Suppressor macrophage treated with lipopolysaccharide for 1 hour (primary cell): Measurements from ENCODE around the gene DDI1.

Experiments used
- DNase-seq, 3 donors: peaks; one replicate each; pipeline ENCODE4 v3.0.0-alpha.2; 2020 to 2022

Gene DDI1

GRCh38 chr11:104036588-104036987 is at the start of gene DDI1:
Gene DDI1 (plus strand): TSS chr11:104036640. CDS start chr11:104036823, 183 bp downstream.
- no peak for DNase-seq

- no peak for DNase-seq
These were observed 48.5 kb upstream of the DDI1 start for GRCh38 chr11:103987629-103988594.

GRCh38 chr11:103988595-103988969 is 47.9 kb upstream of the DDI1 start:
- no peak for DNase-seq

GRCh38 chr11:103993507-103993906 is 42.9 kb upstream of the DDI1 start:
- DNase-seq = no peak

GRCh38 chr11:103994094-103994493 is 42.3 kb upstream of the DDI1 start:
- DNase-seq = no peak

GRCh38 chr11:103994518-103994917 is 41.9 kb upstream of the DDI1 start:
- no peak for DNase-seq

- no peak for DNase-seq
These were observed 40.5 kb upstream of the DDI1 start for GRCh38 chr11:103995896-103996295.

GRCh38 chr11:103997082-103997481 is 39.4 kb upstream of the DDI1 start:
- DNase-seq = no peak

GRCh38 chr11:103998826-103999508 is 37.5 kb upstream of the DDI1 start:
- DNase-seq = no peak

GRCh38 chr11:104000798-104001197 is 35.6 kb upstream of the DDI1 start:
- no peak for DNase-seq

- no peak for DNase-seq
These were observed 34.8 kb upstream of the DDI1 start for GRCh38 chr11:104001561-104002056.

GRCh38 chr11:104003491-104003890 is 32.9 kb upstream of the DDI1 start:
- no peak for DNase-seq

GRCh38 chr11:104005234-104005855 is 31.1 kb upstream of the DDI1 start:
- no peak for DNase-seq

- no peak for DNase-seq
These were observed 26.7 kb upstream of the DDI1 start for GRCh38 chr11:104009744-104010143.

GRCh38 chr11:104011044-104011443 is 25.4 kb upstream of the DDI1 start:
- DNase-seq = no peak

GRCh38 chr11:104015649-104016415 is 20.6 kb upstream of the DDI1 start:
- DNase-seq = no peak

- no peak for DNase-seq
These were observed 11.9 kb upstream of the DDI1 start for GRCh38 chr11:104024572-104024971.

- no peak for DNase-seq
These were observed 7.8 kb upstream of the DDI1 start for GRCh38 chr11:104028476-104029263.

GRCh38 chr11:104033134-104033533 is 3.3 kb upstream of the DDI1 start:
- DNase-seq = no peak

- DNase-seq = no peak
These were observed 2.9 kb upstream of the DDI1 start for GRCh38 chr11:104033561-104033960.

- DNase-seq = no peak
These were observed 555 bp downstream of the DDI1 start for GRCh38 chr11:104036995-104037394.

- no peak for DNase-seq
These were observed 5.4 kb downstream of the DDI1 start for GRCh38 chr11:104041792-104042191.
